SJCRH30 (cell line): ENCODE results near the gene IL12RB2. TPM values are rescaled to one million over a fixed set of nuclear protein-coding genes. Genes with fewer than 3 reads are reported as not detected.

Source experiments
- DNase-seq, 2 experiments: peaks; one replicate each; pipeline ENCODE4 v3.0.0-alpha.2; 2015 to 2020
- H3K27ac ChIP-seq: fragments of 250-450 bp; sonication (Bioruptor Pico); 2 replicates; pipeline ENCODE4 v1.5.1; 2020; ENCODE audit warnings: mild to moderate bottlenecking, moderate library complexity
- H3K27me3 ChIP-seq: fragments of 250-450 bp; sonication (Bioruptor Pico); 2 replicates; pipeline ENCODE4 v1.5.1; 2020; ENCODE audit warnings: mild to moderate bottlenecking, moderate library complexity
- H3K36me3 ChIP-seq: fragments of 250-450 bp; sonication (Bioruptor Pico); 2 replicates; pipeline ENCODE4 v1.5.1; 2020; ENCODE audit warnings: mild to moderate bottlenecking, moderate library complexity
- H3K4me1 ChIP-seq: fragments of 250-450 bp; sonication (Bioruptor Pico); 2 replicates; pipeline ENCODE4 v1.5.1; 2020; ENCODE audit warnings: mild to moderate bottlenecking, moderate library complexity
- H3K4me3 ChIP-seq: fragments of 250-450 bp; sonication (Bioruptor Pico); 2 replicates; pipeline ENCODE4 v1.5.1; 2020; ENCODE audit warnings: mild to moderate bottlenecking, moderate library complexity
- H3K9me3 ChIP-seq: fragments of 250-450 bp; sonication (Bioruptor Pico); replicated peaks from 2 replicates; pipeline ENCODE4 v1.5.1; 2020; ENCODE audit warnings: mild to moderate bottlenecking, moderate library complexity
- total RNA-seq: library from RNA; depleted of rRNA; stranded (reverse); fragments of >200 nt; shearing (Covaris generic); gene quantifications from 2 replicates; pipeline ENCODE4 v1.2.3, GENCODE V29; 2014

Gene IL12RB2
- total RNA-seq, 1 experiment from 2014 or later = not detected

- Histone ChIP-seq H3K9me3 (no peaks in the 10 kb centered on the region; the same call in 1 of the 2 replicates), H3K36me3 (no peaks in the 10 kb centered on the region), H3K4me3 (no peak overlapping the region), H3K4me1 (no peaks in the 10 kb centered on the region), H3K27ac (no peak overlapping the region), H3K27me3 (no peaks in the 10 kb centered on the region; the same call in 1 of the 2 replicates)
- DNase-seq = no peak
These were observed 12.6 kb upstream of the IL12RB2 start for GRCh38 chr1:67294836-67295617.

GRCh38 chr1:67298762-67299161 is 8.9 kb upstream of the IL12RB2 start:
- no peaks in the 10 kb centered on the region; the same call in 1 of the 2 replicates for H3K9me3 ChIP-seq
- no peak for DNase-seq
- H3K27me3 ChIP-seq = no peaks in the 10 kb centered on the region; the same call in 1 of the 2 replicates
- H3K36me3 ChIP-seq = no peaks in the 10 kb centered on the region
- no peak overlapping the region for H3K27ac ChIP-seq
- H3K4me1 ChIP-seq = no peaks in the 10 kb centered on the region
- H3K4me3 ChIP-seq = no peak overlapping the region

GRCh38 chr1:67299296-67299695 is 8.4 kb upstream of the IL12RB2 start:
- no peaks in the 10 kb centered on the region; the same call in 1 of the 2 replicates for H3K9me3 ChIP-seq
- H3K4me1 ChIP-seq = no peaks in the 10 kb centered on the region
- H3K27ac ChIP-seq = no peak overlapping the region
- H3K36me3 ChIP-seq = no peaks in the 10 kb centered on the region
- no peaks in the 10 kb centered on the region; the same call in 1 of the 2 replicates for H3K27me3 ChIP-seq
- no peak overlapping the region for H3K4me3 ChIP-seq
- DNase-seq = no peak

- Histone ChIP-seq H3K27ac (no peak overlapping the region), H3K4me3 (no peak overlapping the region), H3K36me3 (no peaks in the 10 kb centered on the region), H3K4me1 (no peaks in the 10 kb centered on the region), H3K9me3 (no peaks in the 10 kb centered on the region), H3K27me3 (no peaks in the 10 kb centered on the region; the same call in 1 of the 2 replicates)
- DNase-seq = no peak
These were observed 7.1 kb upstream of the IL12RB2 start for GRCh38 chr1:67300561-67300960.

- H3K4me3 ChIP-seq = no peak overlapping the region
- DNase-seq = no peak
- H3K27me3 ChIP-seq = peaks cover 3% of the 10 kb centered on the region; the same call in 1 of the 2 replicates
- H3K9me3 ChIP-seq = no peaks in the 10 kb centered on the region
- H3K4me1 ChIP-seq = no peaks in the 10 kb centered on the region
- no peaks in the 10 kb centered on the region for H3K36me3 ChIP-seq
- no peak overlapping the region for H3K27ac ChIP-seq
These were observed 3.6 kb upstream of the IL12RB2 start for GRCh38 chr1:67304023-67304422.

- Histone ChIP-seq H3K27ac (no peak overlapping the region), H3K36me3 (no peaks in the 10 kb centered on the region), H3K9me3 (no peaks in the 10 kb centered on the region), H3K4me1 (no peaks in the 10 kb centered on the region), H3K27me3 (peaks cover 3% of the 10 kb centered on the region; the same call in 1 of the 2 replicates), H3K4me3 (no peak overlapping the region)
- DNase-seq = no peak
These were observed 1.1 kb upstream of the IL12RB2 start for GRCh38 chr1:67306547-67306946.

GRCh38 chr1:67308136-67308535 is 463 bp downstream of the IL12RB2 start:
- Histone ChIP-seq H3K27ac (no peak overlapping the region), H3K4me1 (no peaks in the 10 kb centered on the region), H3K4me3 (no peak overlapping the region), H3K36me3 (no peaks in the 10 kb centered on the region), H3K9me3 (no peaks in the 10 kb centered on the region), H3K27me3 (peaks cover 3% of the 10 kb centered on the region; the same call in 1 of the 2 replicates)
- no peak for DNase-seq

- no peaks in the 10 kb centered on the region for H3K9me3 ChIP-seq
- H3K4me1 ChIP-seq = no peaks in the 10 kb centered on the region
- no peak overlapping the region for H3K4me3 ChIP-seq
- no peaks in the 10 kb centered on the region for H3K27me3 ChIP-seq
- H3K27ac ChIP-seq = no peak overlapping the region
- H3K36me3 ChIP-seq = no peaks in the 10 kb centered on the region
- no peak for DNase-seq
These were observed 4.9 kb downstream of the IL12RB2 start for GRCh38 chr1:67312615-67313014.

- no peak overlapping the region for H3K4me3 ChIP-seq
- no peaks in the 10 kb centered on the region for H3K4me1 ChIP-seq
- no peaks in the 10 kb centered on the region for H3K9me3 ChIP-seq
- no peaks in the 10 kb centered on the region for H3K36me3 ChIP-seq
- no peaks in the 10 kb centered on the region for H3K27me3 ChIP-seq
- H3K27ac ChIP-seq = no peak overlapping the region
- DNase-seq = peak in 1 of 2 experiments; percentile 10
These were observed 6.4 kb downstream of the IL12RB2 start for GRCh38 chr1:67313934-67314671.

- no peaks in the 10 kb centered on the region for H3K36me3 ChIP-seq
- no peaks in the 10 kb centered on the region for H3K4me1 ChIP-seq
- H3K27ac ChIP-seq = no peak overlapping the region
- no peaks in the 10 kb centered on the region for H3K27me3 ChIP-seq
- H3K9me3 ChIP-seq = no peaks in the 10 kb centered on the region
- no peak for DNase-seq
- H3K4me3 ChIP-seq = no peak overlapping the region
These were observed 7.0 kb downstream of the IL12RB2 start for GRCh38 chr1:67314696-67315095.

GRCh38 chr1:67316180-67316902 is 8.7 kb downstream of the IL12RB2 start:
- Histone ChIP-seq H3K27me3 (no peaks in the 10 kb centered on the region), H3K4me1 (no peaks in the 10 kb centered on the region), H3K36me3 (no peaks in the 10 kb centered on the region), H3K4me3 (no peak overlapping the region), H3K9me3 (no peaks in the 10 kb centered on the region), H3K27ac (no peak overlapping the region)
- DNase-seq = no peak

- no peak overlapping the region for H3K4me3 ChIP-seq
- no peak overlapping the region for H3K27ac ChIP-seq
- no peaks in the 10 kb centered on the region for H3K9me3 ChIP-seq
- H3K36me3 ChIP-seq = no peaks in the 10 kb centered on the region
- DNase-seq = no peak
- no peaks in the 10 kb centered on the region for H3K27me3 ChIP-seq
- H3K4me1 ChIP-seq = no peaks in the 10 kb centered on the region
These were observed 9.2 kb downstream of the IL12RB2 start for GRCh38 chr1:67316918-67317317.

GRCh38 chr1:67317803-67318202 is 10.1 kb downstream of the IL12RB2 start:
- no peak for DNase-seq
- Histone ChIP-seq H3K27me3 (no peaks in the 10 kb centered on the region), H3K36me3 (no peaks in the 10 kb centered on the region), H3K9me3 (no peaks in the 10 kb centered on the region), H3K4me3 (no peak overlapping the region), H3K4me1 (no peaks in the 10 kb centered on the region), H3K27ac (no peak overlapping the region)

GRCh38 chr1:67322442-67322841 is 14.8 kb downstream of the IL12RB2 start:
- no peak overlapping the region for H3K4me3 ChIP-seq
- H3K4me1 ChIP-seq = no peaks in the 10 kb centered on the region
- no peak for DNase-seq
- H3K27ac ChIP-seq = no peak overlapping the region
- no peaks in the 10 kb centered on the region for H3K27me3 ChIP-seq
- no peaks in the 10 kb centered on the region for H3K9me3 ChIP-seq
- H3K36me3 ChIP-seq = no peaks in the 10 kb centered on the region

GRCh38 chr1:67323087-67323486 is 15.4 kb downstream of the IL12RB2 start:
- no peaks in the 10 kb centered on the region for H3K36me3 ChIP-seq
- no peak overlapping the region for H3K27ac ChIP-seq
- H3K4me1 ChIP-seq = no peaks in the 10 kb centered on the region

More at GRCh38 chr1:67323087-67323486, 15.4 kb downstream of the IL12RB2 start:
- Histone ChIP-seq H3K4me3 (no peak overlapping the region), H3K27me3 (no peaks in the 10 kb centered on the region), H3K9me3 (no peaks in the 10 kb centered on the region)
- no peak for DNase-seq
